NCI-H2107 (cell line): Measurements from ENCODE around the gene CDH15.

Source experiments
- DNase-seq: peaks from one replicate; lab custom pipeline; 2025; lab: John Stamatoyannopoulos, UW

Gene CDH15, protein sequence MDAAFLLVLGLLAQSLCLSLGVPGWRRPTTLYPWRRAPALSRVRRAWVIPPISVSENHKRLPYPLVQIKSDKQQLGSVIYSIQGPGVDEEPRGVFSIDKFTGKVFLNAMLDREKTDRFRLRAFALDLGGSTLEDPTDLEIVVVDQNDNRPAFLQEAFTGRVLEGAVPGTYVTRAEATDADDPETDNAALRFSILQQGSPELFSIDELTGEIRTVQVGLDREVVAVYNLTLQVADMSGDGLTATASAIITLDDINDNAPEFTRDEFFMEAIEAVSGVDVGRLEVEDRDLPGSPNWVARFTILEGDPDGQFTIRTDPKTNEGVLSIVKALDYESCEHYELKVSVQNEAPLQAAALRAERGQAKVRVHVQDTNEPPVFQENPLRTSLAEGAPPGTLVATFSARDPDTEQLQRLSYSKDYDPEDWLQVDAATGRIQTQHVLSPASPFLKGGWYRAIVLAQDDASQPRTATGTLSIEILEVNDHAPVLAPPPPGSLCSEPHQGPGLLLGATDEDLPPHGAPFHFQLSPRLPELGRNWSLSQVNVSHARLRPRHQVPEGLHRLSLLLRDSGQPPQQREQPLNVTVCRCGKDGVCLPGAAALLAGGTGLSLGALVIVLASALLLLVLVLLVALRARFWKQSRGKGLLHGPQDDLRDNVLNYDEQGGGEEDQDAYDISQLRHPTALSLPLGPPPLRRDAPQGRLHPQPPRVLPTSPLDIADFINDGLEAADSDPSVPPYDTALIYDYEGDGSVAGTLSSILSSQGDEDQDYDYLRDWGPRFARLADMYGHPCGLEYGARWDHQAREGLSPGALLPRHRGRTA

DNA sequence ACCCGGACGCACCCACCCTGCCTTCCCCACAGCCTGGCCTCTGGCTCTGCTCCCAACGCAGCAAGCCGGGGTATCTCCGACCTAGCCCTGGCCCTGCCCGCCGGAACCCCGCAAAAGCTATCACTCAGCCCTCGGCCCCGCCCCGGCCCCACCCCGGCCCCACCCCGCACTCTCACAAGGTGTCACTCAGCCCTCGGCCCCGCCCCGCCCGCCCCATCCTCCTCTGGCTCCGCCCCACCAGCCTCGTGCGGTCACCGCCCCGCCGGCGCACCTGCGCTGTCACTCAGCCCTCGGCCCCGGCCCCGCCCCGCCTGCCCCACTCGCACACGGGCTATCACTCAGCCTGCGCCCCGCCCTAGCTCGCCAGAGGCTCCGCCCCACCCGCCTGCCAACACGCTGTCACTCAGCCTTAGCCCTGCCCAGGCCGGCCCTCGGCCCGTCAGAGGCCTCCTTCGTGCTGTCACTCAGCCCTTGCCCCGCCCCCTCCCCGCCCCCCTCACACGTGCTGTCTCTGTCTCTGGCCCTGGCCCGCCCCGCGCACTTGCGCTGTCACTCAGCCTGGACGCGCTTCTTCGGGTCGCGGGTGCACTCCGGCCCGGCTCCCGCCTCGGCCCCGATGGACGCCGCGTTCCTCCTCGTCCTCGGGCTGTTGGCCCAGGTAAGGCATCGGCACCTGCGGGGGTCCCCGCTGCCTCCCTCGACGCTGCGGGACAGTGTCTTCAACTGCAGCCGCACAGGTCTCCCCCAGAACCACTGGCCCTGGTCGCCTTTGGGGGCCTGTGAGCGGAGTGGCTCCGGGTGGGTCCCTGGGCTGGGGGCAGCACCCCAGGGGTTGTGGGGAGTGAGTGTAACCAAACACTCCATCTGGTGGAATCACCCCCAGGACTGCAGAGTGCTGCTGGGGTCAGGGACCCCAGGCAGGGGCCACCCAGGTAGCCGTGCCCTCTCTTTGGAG is at the start of gene CDH15:
Gene CDH15 (plus strand): TSS at position 533 of the 955 bp plus-strand sequence. CDS start 84 bp downstream, at position 617.
- DNase-seq, result peak; percentile 90

GRCh38 chr16:89122322-89122851 is 49.2 kb upstream of the CDH15 start:
- DNase-seq, result peak; percentile 84

GRCh38 chr16:89123001-89123830 is 48.3 kb upstream of the CDH15 start:
- DNase-seq, result no peak

GRCh38 chr16:89123831-89124100 is 47.8 kb upstream of the CDH15 start:
- no peak for DNase-seq

DNA sequence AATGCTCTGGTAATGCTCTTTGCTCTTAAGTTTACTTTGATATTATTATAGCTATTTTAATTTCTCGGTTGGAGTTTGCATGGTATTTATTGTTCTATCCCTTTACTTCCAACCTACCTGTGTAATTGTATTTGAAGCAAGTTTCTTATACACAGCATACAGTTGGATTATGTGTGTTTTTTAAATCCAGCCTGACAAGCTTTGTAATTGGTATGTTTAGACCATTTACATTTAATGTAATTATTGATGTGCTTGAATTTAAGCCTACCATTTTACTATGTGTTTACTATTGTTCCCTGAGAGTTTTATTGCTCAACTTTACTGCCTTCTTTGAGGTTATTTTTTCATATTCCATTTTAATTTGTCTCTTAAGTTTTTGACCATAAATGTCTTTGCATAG is 42.2 kb upstream of the CDH15 start:
- no peak for DNase-seq

DNA sequence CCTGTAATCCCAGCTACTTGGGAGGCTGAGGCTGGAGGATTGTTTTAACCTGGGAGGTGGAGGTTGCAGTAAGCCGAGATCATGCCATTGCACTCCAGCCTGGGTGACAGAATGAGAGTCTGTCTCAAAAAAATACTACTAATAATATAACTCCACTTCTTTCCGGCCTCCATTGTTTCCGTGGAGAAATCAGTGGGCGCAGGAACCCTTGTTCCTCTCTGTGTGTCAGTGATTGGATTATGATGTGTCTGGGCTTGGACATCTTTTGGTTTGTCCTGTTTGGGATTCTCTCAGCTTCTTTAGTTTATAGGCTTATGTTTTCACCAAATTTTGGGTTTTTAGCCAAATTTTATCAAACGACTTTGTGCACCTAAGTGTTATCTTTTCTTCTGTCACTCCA is 41.1 kb upstream of the CDH15 start:
- DNase-seq, result no peak

DNA sequence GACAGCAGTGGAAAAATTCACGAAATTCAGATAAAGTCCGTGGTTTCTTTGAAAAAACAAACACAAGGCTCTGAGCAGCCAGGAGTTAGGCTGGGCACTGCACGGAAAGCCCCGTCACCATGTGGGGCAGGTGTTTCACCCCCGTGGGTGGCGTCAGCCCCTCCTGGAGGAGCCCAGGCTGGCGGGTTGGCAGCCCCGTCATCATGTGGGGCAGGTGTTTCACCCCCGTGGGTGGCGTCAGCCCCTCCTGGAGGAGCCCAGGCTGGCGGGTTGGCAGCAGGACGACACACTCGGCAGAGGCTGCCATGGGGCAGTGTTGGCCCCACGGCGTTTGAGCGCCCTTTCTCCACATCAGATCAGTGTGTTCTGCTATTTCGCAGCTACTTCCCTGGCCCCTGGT is 39.8 kb upstream of the CDH15 start:
- DNase-seq, result no peak

GRCh38 chr16:89132194-89133005 is 39.1 kb upstream of the CDH15 start:
- no peak for DNase-seq

- DNase-seq, result no peak
Observed at GRCh38 chr16:89133457-89134127, 38.0 kb upstream of the CDH15 start.

GRCh38 chr16:89134269-89134668 is 37.3 kb upstream of the CDH15 start:
- no peak for DNase-seq

DNA sequence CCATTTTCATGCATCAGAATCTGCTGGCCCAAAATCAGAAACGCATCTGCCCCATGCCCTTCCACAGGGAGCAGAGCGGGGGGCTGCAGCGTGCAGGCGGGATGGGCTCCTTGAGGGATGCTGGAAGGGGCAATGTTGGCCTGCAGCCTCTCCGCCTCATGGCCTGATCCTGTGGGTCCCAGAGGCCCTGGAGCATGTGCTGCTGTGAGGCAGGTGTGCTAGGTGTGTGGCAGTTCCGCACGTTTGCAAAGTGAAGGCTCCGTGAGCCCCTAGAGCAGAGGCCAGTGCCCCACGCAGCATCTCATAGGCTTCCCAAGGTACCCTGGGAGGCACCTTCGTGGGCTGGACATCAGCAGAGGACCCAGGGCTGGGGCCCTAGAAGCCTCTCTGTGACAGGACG is 36.4 kb upstream of the CDH15 start:
- DNase-seq, result no peak

- DNase-seq, result peak; percentile 16
Observed at GRCh38 chr16:89135971-89136765, 35.4 kb upstream of the CDH15 start.

DNA sequence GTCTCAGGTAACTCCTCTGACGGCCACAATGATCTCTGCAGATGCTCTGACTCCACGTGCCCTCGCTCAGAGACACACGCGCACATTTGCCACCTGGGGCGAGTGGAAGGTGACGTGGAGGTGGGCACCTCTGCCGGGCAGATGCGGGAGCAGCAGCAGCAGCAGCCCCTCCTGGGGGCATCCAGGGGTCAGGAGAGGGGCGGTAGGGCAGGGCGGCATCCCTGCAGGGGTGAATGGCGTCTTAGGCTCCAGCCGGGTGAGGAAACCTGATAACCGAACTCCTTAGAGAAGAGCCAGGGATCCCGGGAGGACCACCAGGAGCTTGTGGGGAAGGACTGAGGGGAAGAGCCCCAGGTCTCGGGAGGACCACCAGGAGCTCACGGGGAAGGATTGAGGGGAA is 34.6 kb upstream of the CDH15 start:
- no peak for DNase-seq

DNA sequence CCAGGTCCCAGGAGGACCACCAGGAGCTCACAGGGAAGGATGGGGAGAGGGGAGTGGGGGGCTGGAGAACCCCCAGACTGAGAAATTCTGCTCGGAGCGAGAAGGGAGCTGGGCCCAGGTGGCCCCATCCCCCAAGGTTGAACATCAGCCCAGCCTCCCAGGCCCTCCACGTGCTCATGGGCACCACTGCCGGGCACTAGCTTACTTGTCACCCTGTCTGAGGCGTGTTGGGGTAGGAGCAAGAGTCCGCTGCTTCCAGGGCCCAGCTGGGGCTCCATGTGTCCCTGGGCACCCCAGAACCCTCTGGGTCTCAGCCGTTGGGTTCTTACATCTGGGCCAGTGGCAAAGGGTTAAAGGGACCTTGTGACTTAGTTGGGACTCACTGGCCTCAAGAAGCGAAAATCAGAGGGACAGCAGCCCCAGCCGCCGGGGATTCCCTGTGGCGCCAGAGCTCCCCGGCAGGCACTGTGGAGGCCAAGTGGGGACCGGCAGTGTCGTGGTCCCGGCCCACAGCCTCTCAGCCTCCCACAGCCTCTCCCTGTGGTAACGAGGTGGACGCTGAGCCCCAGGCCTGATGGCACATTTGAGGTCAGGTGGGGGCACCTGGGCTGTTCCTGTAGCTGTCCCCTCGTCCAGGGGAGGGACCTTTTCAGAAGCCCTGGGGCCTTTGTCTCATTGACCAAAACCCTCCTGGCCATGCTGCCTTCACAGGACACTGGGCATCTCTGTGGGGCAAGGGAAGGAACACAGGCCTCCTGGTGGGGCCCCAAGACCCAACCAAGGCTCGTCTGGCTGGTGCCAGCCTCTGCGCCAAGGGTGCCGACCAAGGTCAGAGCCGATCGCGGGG is 33.7 kb upstream of the CDH15 start:
- no peak for DNase-seq

GRCh38 chr16:89138513-89138795 is 33.1 kb upstream of the CDH15 start:
- no peak for DNase-seq

GRCh38 chr16:89138843-89139520 is 32.6 kb upstream of the CDH15 start:
- DNase-seq, result no peak

DNA sequence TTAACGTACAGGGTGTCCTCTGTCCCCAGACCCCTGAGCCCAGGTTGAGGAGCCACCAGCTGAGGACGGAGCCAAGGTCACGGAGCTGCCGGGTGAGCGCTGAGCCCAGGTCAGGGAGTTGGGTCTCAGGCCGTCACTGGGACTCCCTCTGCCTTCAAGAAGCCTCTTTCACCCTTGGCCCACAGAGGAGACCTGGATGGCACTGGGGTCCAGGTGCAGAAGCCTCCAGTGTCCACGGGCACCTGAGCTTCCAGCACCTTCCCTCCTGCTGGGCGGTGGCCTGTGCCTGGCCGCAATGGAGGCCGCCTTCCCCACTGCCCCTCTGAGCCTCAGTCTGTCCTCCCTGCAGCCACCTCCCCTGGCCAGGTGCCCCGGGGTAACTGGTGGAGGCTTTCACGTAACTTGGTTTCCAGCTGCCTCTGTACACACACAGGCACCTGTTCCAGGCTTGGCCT is 31.6 kb upstream of the CDH15 start:
- DNase-seq, result no peak

DNA sequence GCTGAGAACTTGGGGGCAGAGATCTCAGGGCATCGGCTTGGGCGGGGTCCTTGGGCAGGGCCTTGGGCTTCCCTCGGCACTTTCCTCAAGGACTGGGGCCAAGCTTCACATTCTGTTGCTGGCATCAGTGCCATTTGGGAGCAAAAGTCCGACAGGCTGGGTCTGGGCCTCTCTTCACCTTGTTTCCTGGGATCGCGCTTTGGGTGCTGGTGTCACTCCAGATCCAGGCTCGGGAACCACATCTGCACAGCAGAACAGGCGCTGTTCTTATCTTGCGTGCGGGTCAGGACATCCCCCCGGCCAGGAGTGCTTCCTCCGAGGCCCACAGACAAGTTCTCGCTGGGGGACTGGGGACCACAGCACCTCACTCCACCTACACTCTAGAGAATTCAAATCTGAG is 31.1 kb upstream of the CDH15 start:
- DNase-seq, result no peak
